Activated CD4-positive, CD25-positive, alpha-beta regulatory T cell treated with anti-CD3 and anti-CD28 coated beads, Interleukin-2, amount 50 U/mL, for 16 hours (primary cell): Measurements from ENCODE around the gene BICDL1.
"Not testable (repeated sequence)": the region's sequence is repeated elsewhere in the genome, so short reads cannot be mapped to it uniquely, and the experiment has no call there.

Source experiments
- DNase-seq: peaks from one replicate; pipeline ENCODE4 v3.0.0-alpha.2; 2020; ENCODE audit warnings: low read depth, low spot score

Gene BICDL1

DNA sequence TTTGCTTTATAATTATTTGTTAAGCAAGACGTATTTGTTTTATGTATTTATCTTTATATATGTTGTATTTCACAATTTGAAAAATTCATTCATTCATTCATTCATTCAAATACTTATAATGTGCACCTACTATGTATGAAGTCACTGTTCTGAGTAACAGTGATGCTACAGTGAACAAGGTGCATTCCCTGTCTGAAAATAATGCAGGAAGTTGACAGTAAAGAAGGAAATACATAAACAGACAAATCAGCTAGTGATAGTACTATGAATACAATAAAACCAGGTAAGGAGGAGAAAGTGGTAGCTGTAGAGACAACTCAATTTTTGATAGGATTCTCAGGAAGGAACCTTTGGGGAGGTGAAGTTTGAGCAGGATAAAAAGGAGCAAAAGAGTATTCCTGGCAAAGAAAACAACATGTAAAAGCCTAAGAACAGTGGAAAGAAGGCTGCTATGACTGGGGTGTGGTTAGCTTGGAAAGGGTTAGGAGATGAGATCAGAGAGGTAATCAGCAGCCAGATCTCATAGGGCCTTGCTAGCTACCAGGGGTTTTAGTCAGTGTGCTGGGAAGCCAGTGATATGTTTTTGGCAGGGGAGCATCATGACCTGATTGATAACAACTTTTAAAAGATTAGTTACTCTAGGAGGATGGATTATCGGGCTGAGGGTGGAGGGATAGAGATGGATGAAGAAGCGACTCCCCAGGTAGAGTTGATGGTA, 17.4 kb downstream of the BICDL1 start:
- DNase-seq: no peak

DNA sequence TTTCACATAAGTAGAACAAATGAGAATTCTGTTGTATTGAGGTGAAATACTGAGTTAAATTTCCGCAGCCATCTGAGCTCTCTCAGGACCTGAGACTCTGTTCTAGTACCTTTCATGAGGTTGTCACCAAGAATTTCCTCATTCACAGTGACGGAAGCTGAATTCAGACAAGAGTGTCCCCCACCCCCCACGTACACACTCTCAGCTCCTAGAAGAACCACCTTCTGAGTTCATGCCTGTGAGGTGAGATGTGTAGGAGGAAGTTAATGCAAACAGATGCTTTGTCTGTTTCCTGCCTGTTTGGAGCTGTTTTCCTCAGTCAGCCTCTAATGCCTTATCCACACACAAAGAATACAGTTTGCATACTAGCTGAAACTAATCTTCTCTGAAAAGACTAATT, 18.2 kb downstream of the BICDL1 start:
- DNase-seq: peak; percentile 41

DNA sequence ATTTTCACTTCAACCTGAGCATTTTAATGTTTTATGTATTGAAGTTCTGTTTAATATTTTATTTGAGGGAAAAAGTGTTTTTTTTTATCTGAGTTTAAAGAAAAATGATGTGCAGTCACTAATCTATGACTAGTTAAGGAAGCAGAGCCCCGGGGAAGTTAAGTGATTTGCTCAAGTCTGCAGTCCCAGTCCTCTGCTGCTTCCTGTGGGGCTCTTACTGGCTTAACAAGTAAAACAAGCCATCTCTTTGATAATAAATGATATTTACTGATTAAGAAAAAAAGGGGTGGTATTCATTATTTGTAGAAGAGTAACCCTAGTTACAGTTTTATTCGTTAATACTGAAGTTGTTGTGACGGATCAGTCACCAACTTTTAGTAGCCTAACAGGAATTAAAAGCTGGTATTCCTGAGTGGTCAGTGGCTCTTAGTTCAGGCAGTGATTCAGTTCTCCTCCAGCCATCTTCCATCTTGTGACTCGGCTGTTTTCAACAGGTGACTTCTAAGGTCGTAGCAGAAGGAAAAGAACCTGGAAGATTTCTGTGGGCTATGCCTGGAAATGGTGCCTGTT, 21.7 kb downstream of the BICDL1 start:
- no peak for DNase-seq

DNA sequence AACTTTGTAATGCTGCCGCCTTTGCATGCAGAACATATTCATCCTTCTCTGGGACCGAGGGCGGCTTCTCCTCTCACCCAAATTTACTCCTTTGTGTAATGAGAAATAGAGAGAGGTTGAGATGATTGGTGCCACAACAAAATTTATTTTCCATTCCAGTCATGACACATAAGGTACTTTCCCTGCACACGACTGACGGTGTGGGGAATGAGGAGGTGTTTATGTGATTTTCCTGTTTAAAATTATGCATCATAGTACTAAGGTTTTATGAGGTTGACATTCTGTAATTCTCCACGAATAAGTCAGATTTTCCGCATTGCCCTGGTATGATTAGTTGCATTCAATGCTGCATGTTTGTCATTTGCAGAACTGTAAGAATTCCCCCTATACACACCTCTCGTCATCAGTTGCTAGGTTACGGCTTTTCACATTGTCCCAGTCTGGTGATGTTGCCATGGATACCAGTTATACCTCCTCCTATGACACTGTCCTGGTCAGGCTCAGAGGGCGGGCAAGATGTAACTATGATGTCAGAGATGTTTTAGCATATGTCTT, 23.1 kb downstream of the BICDL1 start:
- DNase-seq: peak; percentile 74

DNA sequence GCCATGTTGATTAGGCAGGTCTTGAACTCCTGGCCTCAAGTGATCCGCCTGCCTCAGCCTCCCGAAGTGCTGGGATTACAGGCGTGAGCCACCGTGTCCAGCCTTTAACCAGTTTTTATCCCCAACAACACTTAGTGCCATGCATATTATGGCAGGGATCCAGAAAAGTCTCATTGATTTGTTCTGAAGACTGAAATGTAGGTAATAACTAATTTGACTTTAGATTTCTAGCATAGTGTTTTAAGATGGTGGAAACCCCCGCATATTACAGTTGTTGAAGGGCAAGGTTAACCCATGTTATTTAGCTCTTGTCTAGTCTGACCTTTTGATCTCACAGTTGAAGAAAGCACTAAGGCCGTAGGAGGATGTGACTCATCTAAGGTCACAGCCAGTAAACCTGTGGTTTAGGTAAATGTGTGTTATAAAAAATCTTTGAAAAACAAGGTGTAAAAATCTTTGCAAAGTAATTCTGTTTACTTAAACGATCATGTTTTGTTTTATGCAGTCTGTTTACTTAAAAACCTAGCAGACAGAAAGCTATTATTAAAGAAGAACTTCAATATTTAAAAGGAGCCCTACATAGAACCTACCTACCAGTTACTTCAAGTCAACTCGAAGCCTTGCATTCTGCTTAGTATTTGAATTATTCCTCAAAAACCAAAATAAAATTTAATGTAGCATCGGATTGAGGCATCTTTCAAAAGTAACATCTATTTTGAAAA, 24.8 kb downstream of the BICDL1 start:
- DNase-seq: peak; percentile 41

DNA sequence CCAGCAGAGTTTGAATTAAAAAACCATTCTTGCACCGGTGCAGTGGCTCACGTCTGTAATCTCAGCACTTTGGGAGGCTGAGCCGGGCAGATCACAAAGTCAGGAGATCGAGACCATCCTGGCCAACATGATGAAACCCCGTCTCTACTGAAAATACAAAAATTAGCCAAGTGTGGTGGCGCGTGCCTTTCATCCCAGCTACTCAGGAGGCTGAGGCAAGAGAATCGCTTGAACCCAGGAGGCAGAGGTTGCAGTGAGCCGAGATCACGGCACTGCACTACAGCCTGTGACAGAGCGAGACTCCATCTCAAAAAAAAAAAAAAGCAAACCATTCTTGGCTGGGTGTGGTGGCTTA, 25.3 kb downstream of the BICDL1 start:
- DNase-seq: not testable (repeated sequence)

DNA sequence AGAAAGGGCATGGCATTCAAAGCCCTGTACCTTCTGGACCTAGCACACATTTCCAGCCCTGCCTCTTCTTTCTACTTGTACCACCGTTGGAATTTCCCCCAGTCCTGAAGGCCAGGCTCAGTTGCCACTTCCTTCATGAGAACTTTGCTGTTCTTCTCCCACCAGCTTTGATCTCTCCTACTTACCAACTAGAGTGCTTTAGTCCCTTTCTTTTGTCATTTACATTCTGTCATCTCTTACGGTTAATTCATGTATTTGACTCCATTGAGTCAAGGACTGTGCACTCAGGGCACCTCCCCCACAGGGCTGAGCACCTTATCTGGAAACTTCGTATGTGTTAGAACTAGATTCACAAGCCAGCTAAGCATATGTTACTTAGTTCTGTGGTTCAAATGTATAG, 26.3 kb downstream of the BICDL1 start:
- DNase-seq: peak; percentile 15

DNA sequence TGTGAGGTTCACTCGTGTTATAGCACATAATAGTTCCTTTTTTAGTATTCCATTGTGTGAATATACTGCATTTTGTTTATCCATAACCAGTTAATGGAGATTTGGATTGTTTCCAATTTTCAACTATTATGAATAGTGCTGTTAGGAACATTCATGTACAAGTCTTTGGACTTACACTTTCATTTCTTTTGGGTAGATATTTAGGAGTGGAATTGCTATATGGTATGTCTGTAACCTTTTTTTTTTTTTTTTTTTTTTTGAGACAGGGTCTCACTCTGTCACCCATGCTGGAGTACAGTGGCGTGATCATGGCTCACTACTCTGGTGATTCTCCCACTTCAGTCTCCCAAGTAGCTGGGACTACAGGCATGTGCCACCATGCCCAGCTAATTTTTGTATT, 27.2 kb downstream of the BICDL1 start:
- not testable (repeated sequence) for DNase-seq

DNA sequence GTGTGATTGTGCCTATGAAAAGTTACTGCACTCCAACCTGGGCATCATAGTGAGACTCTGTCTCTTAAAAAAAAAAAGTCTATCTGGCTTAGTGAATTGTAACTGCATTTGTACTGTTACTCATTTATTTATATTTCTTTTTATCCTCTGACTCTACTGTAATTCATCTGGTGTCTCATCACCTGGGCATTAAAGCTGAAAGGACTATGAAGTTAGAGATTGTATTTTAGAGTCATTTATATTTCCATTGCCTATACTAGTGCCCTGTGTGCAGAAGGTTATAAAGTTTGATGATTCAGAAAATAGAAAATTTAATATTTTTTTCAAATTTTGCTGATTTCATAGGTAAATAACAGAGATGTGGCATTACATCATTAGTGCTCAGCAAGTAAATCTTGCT, 30.2 kb downstream of the BICDL1 start:
- DNase-seq: no peak

DNA sequence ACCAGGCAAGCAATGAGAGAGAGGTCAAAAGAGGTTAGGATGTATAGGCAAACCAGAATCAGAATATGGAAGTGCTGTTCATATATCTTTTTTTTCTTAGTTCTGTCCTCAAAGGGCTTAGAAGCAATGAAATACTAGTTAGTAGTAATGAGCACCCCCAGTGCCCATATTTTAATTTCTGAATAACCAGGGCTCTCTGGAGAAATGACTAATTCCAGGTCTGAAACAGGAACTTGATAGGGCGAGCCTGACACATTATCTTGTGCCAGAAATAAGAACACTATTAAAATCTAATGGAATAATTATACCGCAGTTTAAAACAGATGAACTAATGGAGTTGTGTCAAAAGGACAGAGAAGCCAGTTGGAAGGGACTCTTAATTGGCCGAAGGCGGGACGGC, 30.9 kb downstream of the BICDL1 start:
- DNase-seq: no peak

DNA sequence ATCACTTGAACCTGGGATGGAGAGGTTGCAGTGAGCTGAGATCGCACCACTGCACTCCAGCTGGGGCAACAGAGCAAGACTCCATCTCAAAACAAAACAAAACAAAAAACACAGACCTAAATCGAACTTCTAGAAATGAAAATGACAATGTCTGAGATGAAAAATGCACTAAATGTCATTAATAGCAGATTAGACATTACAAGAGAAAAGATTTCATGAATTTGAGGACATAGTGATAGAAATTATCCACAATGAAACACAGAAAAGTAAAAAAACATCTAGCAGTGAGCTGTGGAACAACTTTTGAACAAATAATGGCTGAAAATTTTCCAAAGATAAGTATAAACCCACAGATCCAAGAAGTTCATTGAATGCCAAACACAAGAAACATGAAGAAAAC, 35.2 kb downstream of the BICDL1 start:
- DNase-seq: no peak

DNA sequence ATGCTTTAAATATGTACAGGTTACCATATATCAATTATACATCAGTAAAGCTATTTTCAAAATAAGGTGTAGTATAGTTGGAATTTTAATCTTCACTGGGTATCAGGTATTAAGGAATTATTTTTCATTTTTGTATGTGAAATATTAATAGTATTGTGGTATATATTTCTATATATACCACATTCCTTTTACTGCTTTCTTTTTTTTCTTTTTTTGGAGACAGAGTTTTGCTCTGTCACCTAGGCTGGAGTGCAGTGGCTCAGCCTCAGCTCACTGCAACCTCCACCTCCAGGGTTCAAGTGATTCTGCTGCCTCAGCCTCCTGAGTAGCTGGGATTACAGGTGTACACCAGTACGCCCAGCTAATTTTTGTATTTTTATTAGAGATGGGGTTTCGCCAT, 36.6 kb downstream of the BICDL1 start:
- DNase-seq: no peak

DNA sequence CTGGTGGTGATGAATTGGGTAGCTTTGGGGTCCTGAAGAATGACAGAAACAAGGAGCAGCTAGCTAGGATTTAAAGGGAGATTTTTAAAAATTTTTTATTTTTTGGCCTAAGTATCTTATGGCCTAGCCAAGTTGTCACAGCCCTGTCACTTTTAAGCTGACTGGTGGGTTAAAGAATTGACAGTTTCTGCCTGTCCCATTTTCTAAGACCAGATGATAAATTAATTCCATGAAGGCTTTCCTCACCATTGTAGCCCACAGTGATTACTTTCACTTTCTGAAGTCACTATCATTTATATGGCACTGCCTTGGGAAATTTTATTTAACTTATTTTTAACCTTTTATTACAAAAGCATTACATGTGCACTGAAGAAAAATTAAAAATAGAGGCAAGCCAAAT, 43.2 kb downstream of the BICDL1 start:
- no peak for DNase-seq

DNA sequence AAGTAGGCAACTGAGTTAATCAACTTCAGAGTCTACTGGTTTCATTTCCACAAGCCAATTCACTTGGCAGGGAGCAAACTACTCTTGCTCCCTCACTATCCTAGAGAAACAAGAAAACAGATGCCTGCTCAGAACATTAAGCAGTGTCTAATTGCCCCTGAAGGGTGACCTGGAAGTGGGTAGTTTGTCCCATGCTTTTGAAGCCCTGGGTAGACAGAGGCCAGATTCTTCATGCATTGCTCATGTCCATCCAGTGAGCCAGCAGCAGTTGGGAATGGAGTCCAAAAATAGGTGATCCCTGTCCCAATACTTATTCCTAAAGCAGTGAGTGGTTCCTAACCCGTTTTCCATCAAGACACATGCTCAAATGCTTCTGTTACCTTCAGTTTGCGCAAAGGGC, 48.8 kb downstream of the BICDL1 start:
- no peak for DNase-seq

DNA sequence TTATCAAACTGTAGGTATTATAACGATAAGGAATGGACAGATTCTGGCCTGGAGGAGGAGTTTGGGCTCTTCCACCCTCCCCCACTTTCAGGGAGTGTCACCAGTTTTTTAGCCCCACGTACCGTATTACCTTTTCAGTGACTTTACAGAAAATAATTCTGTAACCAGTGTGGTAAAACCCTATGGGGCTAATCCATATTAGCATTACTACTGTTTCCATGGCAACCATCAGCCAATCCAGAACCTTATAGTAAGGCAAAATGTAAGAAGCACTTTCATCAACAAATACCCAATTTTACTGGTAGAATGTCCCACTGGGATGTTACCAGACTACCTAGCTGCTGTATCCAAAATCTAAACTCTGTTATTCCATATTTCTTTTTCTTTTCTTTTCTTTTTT, 50.7 kb downstream of the BICDL1 start:
- DNase-seq: no peak

DNA sequence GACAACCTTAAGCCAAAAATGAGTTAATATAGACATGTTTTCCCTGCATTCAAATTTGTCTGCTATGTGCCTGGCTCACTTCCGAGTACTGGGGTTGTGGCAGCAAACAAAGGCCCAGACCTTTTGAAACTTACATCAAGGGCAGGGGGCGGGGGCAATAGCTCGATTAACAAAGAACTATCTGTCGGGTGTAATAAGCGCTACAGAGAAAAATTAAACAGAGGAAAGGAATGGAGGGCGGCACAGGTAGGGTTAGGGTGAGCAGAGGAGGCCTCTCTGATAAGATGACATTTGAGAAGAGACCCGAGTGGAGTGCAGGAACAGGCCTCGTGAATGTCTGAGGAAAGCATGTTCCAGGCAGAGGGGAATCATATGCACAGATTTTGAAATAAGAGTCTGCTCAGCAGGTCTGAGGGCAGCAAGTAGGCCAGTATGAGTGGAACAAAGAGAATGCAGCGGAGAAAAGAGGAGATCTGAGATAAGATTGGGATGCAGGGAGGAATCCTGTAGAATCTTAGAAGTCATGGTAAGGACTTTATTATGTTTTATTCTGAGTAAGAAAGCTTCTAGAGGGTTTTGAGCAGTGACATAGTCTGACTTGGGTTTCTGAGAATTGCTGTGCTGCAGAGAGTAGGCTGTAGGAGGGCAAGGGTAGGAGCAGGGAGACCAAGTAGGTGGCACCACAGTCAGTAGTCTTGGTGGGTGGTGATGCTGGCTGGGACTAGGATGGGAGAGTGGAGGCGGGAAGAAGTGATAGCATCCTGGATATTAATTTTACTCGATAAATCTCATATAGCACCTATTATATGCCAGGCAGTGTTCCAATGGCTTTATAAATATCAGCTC, 52.6 kb downstream of the BICDL1 start:
- DNase-seq: no peak

DNA sequence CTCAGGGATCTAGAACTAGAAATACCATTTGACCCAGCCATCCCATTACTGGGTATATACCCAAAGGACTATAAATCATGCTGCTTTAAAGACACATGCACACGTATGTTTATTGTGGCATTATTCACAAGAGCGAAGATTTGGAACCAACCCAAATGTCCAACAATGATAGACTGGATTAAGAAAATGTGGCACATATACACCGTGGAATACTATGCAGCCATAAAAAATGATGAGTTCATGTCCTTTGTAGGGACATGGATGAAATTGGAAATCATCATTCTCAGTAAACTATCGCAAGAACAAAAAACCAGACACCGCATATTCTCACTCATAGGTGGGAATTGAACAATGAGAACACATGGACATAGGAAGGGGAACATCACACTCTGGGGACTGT, 56.3 kb downstream of the BICDL1 start:
- DNase-seq: not testable (repeated sequence)

DNA sequence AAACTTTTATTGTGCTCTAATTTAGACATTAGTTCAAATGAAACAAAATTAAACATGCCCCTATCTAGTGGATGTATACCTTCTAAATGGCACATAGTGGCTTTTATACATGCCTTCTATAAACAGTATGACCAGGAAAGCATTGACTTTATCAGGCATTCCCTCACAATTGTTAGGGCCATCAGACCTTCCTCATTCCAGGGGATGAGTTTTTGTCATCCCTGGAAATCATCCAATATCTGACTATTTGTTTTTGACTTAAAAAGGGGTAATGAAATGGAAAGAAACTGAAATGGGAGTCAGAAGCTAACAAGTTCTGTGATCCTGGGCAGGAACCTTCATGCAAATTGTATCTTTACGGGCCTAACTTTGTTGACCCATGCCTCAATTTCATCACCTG, 58.0 kb downstream of the BICDL1 start:
- no peak for DNase-seq

DNA sequence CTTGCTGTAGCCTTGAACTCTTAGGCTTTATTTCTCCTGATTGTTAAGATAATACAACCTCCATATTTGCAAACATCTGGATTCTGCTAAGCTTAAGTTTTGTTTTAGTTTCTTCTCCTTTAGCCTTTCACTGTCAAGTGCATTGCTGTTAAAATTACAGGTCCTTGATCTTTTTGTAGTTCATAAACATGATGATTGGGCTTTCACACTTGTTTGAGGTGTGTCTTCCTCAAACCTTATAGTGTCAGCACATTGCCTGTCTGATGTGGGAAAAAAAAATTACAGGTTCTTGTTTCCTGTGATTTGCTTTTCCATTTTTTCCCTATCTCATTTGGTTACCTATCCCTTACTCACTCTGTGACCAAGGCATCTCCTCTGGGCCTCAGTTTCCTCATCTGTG, 59.2 kb downstream of the BICDL1 start:
- DNase-seq: no peak

DNA sequence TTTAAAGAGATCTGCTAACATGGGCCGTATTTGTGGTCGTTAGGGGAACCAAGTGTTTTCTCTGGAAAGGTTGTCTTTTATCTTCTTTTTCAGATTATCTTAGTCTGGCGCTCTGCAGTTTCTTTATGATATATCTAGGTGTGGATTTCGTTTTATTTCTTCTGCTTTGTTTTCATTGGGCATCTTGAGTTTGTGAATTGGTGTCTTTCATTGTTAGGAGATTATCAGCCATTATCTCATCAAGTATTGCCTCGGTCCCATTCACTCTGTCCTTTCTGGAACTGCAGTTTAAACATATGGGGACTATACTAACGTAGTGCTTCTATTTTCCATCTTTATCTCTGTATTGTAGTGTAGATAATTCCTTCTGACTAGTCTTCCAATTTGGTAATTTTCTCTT, 60.4 kb downstream of the BICDL1 start:
- DNase-seq: no peak

DNA sequence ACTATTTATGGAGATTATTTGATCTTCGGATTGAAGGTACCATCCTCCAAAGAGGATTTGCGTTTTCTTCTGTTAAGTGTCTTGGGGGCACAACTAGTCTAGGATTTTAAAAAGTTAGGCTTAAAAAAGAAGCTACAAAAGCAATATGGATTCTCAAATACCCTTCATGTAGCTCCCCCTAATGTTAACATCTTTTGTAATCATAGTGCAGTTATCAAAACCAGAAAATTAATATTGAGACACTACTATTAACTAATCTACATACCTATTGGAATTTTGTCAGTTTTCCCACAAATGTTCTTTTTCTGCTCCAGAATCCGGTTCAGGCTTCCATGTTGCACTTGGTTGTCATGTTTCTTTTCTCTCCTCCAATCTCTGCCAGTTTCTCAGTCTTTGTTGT, 62.5 kb downstream of the BICDL1 start:
- no peak for DNase-seq

DNA sequence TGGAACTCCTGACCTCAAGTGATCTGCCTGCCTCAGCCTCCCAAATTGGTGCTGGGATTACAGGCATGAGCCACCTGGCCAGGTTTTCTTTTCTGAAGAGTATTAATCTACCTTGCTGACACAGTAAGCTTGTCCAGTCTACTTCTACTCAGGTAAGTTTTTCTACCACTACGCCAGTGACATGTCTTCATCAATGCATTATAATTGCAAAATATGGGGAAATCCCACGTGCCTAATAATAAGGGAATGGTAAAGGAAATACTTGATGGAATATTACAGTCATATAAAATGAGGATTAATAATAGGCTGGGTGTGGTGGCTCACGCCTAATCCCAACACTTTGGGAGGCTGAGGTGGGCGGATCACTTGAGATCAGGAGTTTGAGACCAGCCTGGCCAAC, 65.3 kb downstream of the BICDL1 start:
- DNase-seq: no peak
